WTC11 (cell line): ENCODE data around the gene ZNF786. TPM values are rescaled to one million over a fixed set of nuclear protein-coding genes. Genes with fewer than 3 reads are reported as not detected.

Experiments used
- ATAC-seq: fragments of 200-7000 bp; cut with Tn5 transposase; 2 replicates; pipeline ENCODE4 v1.10.0; 2021; ENCODE audit warnings: mild to moderate bottlenecking, moderate library complexity
- CTCF ChIA-PET: fragments of 300-600 bp; sonication (Branson Sonifier 250); formaldehyde crosslinking; loops from one replicate; lab custom pipeline; 2021; ENCODE audit warnings: antibody characterized with exemption; lab: Charles Lee
- POLR2A ChIA-PET: fragments of 350-600 bp; sonication (Branson Sonifier 250); formaldehyde crosslinking; loops from one replicate; lab custom pipeline; 2021; ENCODE audit warnings: antibody characterized with exemption; lab: Charles Lee
- DNase-seq: peaks from one replicate; pipeline ENCODE4 v3.0.0; 2021; ENCODE audit warnings: low spot score
- H3K27ac Mint-ChIP-seq: 2 replicates; pipeline ENCODE4 v1.8.0; 2021; ENCODE audit warnings: mixed read lengths
- H3K27me3 Mint-ChIP-seq: 2 replicates; pipeline ENCODE4 v1.8.0; 2021; ENCODE audit warnings: low read depth, mild to moderate bottlenecking, moderate library complexity, mixed read lengths
- H3K36me3 Mint-ChIP-seq: 2 replicates; pipeline ENCODE4 v1.8.0; 2021; ENCODE audit warnings: mixed read lengths
- H3K4me1 Mint-ChIP-seq: 2 replicates; pipeline ENCODE4 v1.8.0; 2022; ENCODE audit warnings: mixed read lengths
- H3K4me3 Mint-ChIP-seq: 2 replicates; pipeline ENCODE4 v1.8.0; 2021; ENCODE audit warnings: mild to moderate bottlenecking, moderate library complexity, mixed read lengths
- H3K9me3 Mint-ChIP-seq: 2 replicates; pipeline ENCODE4 v1.8.0; 2021; ENCODE audit warnings: mixed read lengths
- AFF4 ChIP-seq: sonication (generic); formaldehyde crosslinking; IDR thresholded peaks from 2 replicates; pipeline ENCODE4 v1.8.1; 2023; ENCODE audit warnings: mild to moderate bottlenecking, missing genetic modification reagents, borderline replicate concordance
- ATF6 ChIP-seq: sonication (generic); formaldehyde crosslinking; IDR thresholded peaks from 2 replicates; pipeline ENCODE4 v1.8.1; 2023; ENCODE audit warnings: mild to moderate bottlenecking, missing genetic modification reagents
- ETV6 ChIP-seq: sonication (generic); formaldehyde crosslinking; IDR thresholded peaks from 2 replicates; pipeline ENCODE4 v1.8.1; 2022; ENCODE audit warnings: mild to moderate bottlenecking, missing genetic modification reagents
- MXD4 ChIP-seq: fragments of 250-450 bp; sonication (Bioruptor Pico); IDR thresholded peaks from 2 replicates; pipeline ENCODE4 v1.8.0; 2021; ENCODE audit warnings: mild to moderate bottlenecking, moderate library complexity, borderline replicate concordance
- NR1H2 ChIP-seq: sonication (generic); formaldehyde crosslinking; IDR thresholded peaks from 2 replicates; pipeline ENCODE4 v1.9.0; 2021; ENCODE audit warnings: mild to moderate bottlenecking, moderate library complexity, missing genetic modification reagents
- TEAD1 ChIP-seq: sonication (generic); formaldehyde crosslinking; IDR thresholded peaks from 2 replicates; pipeline ENCODE4 v1.8.0; 2022; ENCODE audit warnings: mild to moderate bottlenecking, missing genetic modification reagents
- USF2 ChIP-seq: sonication (generic); formaldehyde crosslinking; IDR thresholded peaks from 2 replicates; pipeline ENCODE4 v1.8.1; 2023; ENCODE audit warnings: mild to moderate bottlenecking, missing genetic modification reagents, moderate library complexity
- ZNF121 ChIP-seq: sonication (generic); formaldehyde crosslinking; IDR thresholded peaks from 2 replicates; pipeline ENCODE4 v1.8.0; 2023; ENCODE audit warnings: missing genetic modification reagents
- ZNF232 ChIP-seq: sonication (generic); formaldehyde crosslinking; IDR thresholded peaks from 2 replicates; pipeline ENCODE4 v1.8.0; 2022; ENCODE audit warnings: mild to moderate bottlenecking, missing genetic modification reagents
- ZNF416 ChIP-seq: fragments of 250-450 bp; sonication (Bioruptor Pico); IDR thresholded peaks from 2 replicates; pipeline ENCODE4 v1.9.0; 2021; ENCODE audit warnings: mild to moderate bottlenecking, inconsistent platforms
- ZNF425 ChIP-seq: fragments of 250-450 bp; sonication (Bioruptor Pico); conservative IDR thresholded peaks from 2 replicates; pipeline ENCODE4 v1.9.0; 2021; ENCODE audit warnings: mild to moderate bottlenecking
- ZNF671 ChIP-seq: fragments of 250-450 bp; sonication (Bioruptor Pico); IDR thresholded peaks from 2 replicates; pipeline ENCODE4 v1.8.0; 2021; ENCODE audit warnings: mild to moderate bottlenecking
- total RNA-seq: library from RNA; stranded (reverse); gene quantifications from 3 replicates; pipeline ENCODE4 v1.2.3, GENCODE V29; 2021
- TF ChIP-seq, protein P1 (sequence below): sonication (generic); formaldehyde crosslinking; IDR thresholded peaks from 2 replicates; pipeline ENCODE4 v1.8.1; 2022; ENCODE audit warnings: low read depth, missing genetic modification reagents, borderline replicate concordance
- TF ChIP-seq, protein P2 (sequence below): fragments of 250-450 bp; sonication (Bioruptor Pico); IDR thresholded peaks from 2 replicates; pipeline ENCODE4 v1.9.0; 2021; ENCODE audit warnings: mild to moderate bottlenecking
- TF ChIP-seq, protein P3 (sequence below): fragments of 250-450 bp; sonication (Bioruptor Pico); IDR thresholded peaks from 2 replicates; pipeline ENCODE4 v1.9.0; 2021; ENCODE audit warnings: mild to moderate bottlenecking

The ZNF786 gene
- total RNA-seq, 1 experiment from 2014 or later = 11.4 TPM

- TF ChIP-seq, protein P1, sequence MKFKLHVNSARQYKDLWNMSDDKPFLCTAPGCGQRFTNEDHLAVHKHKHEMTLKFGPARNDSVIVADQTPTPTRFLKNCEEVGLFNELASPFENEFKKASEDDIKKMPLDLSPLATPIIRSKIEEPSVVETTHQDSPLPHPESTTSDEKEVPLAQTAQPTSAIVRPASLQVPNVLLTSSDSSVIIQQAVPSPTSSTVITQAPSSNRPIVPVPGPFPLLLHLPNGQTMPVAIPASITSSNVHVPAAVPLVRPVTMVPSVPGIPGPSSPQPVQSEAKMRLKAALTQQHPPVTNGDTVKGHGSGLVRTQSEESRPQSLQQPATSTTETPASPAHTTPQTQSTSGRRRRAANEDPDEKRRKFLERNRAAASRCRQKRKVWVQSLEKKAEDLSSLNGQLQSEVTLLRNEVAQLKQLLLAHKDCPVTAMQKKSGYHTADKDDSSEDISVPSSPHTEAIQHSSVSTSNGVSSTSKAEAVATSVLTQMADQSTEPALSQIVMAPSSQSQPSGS (CRISPR knock-in tag) = no peak
- TF ChIP-seq ZNF232 (CRISPR knock-in tag) (no peak), ZNF416 (CRISPR knock-in tag) (no peak), TEAD1 (CRISPR knock-in tag) (no peak), ZNF671 (CRISPR knock-in tag) (no peak)
- TF ChIP-seq, protein P2, sequence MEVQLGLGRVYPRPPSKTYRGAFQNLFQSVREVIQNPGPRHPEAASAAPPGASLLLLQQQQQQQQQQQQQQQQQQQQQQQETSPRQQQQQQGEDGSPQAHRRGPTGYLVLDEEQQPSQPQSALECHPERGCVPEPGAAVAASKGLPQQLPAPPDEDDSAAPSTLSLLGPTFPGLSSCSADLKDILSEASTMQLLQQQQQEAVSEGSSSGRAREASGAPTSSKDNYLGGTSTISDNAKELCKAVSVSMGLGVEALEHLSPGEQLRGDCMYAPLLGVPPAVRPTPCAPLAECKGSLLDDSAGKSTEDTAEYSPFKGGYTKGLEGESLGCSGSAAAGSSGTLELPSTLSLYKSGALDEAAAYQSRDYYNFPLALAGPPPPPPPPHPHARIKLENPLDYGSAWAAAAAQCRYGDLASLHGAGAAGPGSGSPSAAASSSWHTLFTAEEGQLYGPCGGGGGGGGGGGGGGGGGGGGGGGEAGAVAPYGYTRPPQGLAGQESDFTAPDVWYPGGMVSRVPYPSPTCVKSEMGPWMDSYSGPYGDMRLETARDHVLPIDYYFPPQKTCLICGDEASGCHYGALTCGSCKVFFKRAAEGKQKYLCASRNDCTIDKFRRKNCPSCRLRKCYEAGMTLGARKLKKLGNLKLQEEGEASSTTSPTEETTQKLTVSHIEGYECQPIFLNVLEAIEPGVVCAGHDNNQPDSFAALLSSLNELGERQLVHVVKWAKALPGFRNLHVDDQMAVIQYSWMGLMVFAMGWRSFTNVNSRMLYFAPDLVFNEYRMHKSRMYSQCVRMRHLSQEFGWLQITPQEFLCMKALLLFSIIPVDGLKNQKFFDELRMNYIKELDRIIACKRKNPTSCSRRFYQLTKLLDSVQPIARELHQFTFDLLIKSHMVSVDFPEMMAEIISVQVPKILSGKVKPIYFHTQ (CRISPR knock-in tag) = no peak
These were observed 16.2 kb downstream of the ZNF786 start (continued) for GRCh38 chr7:149074116-149074885.

GRCh38 chr7:149072438-149072775 is 18.1 kb downstream of the ZNF786 start:
- H3K9me3 Mint-ChIP-seq = no peaks in the 10 kb centered on the region
- TF ChIP-seq, protein P3, sequence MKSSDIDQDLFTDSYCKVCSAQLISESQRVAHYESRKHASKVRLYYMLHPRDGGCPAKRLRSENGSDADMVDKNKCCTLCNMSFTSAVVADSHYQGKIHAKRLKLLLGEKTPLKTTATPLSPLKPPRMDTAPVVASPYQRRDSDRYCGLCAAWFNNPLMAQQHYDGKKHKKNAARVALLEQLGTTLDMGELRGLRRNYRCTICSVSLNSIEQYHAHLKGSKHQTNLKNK = no peak
- TF ChIP-seq MXD4 (CRISPR knock-in tag) (no peak), ATF6 (CRISPR knock-in tag) (no peak), USF2 (CRISPR knock-in tag) (no peak), ZNF425 (CRISPR knock-in tag) (no peak), NR1H2 (CRISPR knock-in tag) (no peak), AFF4 (CRISPR knock-in tag) (no peak), ETV6 (no peak), ZNF121 (CRISPR knock-in tag) (no peak)
- peaks cover 7% of the 10 kb centered on the region; the same call in 1 of the 2 replicates for H3K4me1 Mint-ChIP-seq
- ChIA-PET CTCF (interaction anchor here (1.0 to 2.5 kb wide), 15 partner anchors 8 to 123 kb away, joined by 3 to 18 read pairs (median 8); partner anchors contain the start of genes PDIA4, ZNF282, ZNF398 and ZNF425), POLR2A (interaction anchor here (1.1 kb wide), 1 partner anchor 44 kb away, joined by 3 read pairs; the partner anchor contains the start of gene PDIA4)
- H3K4me3 Mint-ChIP-seq = no peak overlapping the region
- no peak for DNase-seq
- H3K27me3 Mint-ChIP-seq = no peaks in the 10 kb centered on the region
- ATAC-seq = no peak
- H3K27ac Mint-ChIP-seq = peak overlapping the region; percentile 34
- H3K36me3 Mint-ChIP-seq = peaks cover 48% of the 10 kb centered on the region
